ENCODE data around the gene SLC25A19.
"Not testable (repeated sequence)": the region's sequence is repeated elsewhere in the genome, so short reads cannot be mapped to it uniquely, and the experiment has no call there.

The SLC25A19 gene

DNA sequence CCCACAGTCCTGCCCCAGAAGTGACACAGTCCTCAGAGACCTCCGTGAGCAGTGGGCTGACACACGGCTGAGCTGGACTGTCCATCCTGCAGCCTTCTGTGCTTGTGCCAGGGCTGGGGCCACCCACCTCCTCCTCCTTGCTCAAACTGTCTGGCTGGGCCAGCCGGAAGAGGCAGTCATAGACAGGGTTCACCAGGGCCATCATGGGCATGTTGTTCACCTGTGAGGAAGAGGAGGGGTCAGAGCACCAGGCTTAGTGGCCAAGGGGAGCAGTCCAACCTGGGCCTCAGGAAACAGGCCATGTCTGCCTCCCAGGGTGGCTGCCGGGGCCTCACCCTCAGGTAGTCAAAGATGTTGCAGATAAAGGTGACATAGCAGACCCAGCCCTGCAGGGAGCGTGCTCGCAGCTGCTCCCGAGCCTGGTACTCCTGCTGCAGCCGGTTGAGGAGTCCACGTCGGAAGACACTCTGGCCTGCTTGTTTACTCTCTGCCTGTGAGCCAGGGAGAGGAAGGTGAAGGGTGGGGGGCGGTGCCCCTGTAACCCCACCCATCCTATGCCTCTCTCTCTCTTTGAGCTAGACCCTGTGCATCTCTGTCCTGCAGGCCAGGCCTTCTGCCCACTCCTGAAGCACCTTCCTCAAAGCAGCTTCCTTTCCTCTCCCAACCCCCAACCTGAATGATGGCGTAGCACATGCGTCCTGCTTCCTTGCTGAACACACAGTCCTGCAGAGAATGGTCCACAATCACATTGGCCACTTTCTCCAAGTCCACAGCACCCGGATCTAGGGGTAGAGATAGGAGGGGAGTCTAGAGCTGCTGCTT lies 21.6 kb downstream of the SLC25A19 start:
- DNase-seq (ENCODE audit: low read depth in 2 of 2): no peak

DNA sequence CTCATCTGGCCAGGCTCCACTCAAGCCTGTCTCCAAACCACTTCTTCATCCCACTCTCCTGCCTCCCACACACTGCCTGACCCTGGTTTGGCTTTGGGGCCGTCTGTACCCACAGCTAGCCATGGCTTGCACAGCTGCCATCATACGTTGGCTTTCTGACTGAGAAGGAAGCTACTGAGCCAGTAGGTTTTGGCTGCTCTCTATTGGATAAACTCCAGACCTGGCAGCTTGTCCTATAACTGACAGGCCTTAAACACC lies 22.2 kb downstream of the SLC25A19 start:
- no peak for DNase-seq (ENCODE audit: low read depth in 2 of 2)

DNA sequence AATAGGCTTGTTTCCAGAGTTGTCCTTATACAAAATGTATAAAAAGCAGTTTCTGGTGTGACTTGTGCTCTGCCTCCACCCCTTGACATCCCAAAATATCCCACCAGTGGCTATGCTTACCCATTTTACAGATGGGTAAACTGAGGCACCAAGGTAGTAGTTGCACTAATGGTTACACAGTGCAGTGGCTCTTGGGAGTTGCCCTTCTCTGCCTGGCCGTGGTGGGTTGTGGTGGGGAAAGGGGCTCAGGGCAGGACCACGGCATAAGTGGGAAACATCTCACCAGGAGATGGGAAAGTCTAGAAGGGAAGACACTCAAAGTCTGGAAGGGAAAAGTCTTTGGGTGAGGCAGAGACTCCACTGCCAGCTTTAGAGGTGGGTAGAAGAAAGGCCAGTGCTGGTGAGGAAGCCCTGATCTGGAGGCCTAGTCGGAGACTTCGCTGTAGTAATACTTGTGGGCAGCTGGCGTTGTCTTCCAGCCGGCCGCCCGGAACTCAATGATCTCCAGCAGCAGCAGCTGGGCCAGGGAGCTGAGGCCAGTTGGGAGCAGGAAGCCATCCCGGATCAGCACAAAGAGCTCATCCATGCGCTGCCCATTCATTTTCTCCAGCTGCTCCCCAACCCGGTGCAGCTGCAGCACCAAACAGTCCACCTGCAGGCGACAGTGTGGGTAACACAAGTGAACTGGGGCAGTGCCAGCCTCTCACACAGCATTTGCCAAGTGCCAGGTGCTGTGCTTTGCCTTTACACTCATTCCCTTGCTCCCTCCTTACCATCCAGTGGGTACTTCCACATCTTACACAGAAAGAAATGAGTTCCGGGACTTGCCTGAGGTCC lies 22.7 kb downstream of the SLC25A19 start:
- DNase-seq (ENCODE audit: low read depth in 2 of 2): no peak

- DNase-seq (ENCODE audit: low read depth in 2 of 2): no peak
These were observed 23.5 kb downstream of the SLC25A19 start for GRCh38 chr17:75265614-75266315.

- DNase-seq (ENCODE audit: low read depth in 2 of 2): no peak
These were observed 26.2 kb downstream of the SLC25A19 start for GRCh38 chr17:75263055-75263454.

DNA sequence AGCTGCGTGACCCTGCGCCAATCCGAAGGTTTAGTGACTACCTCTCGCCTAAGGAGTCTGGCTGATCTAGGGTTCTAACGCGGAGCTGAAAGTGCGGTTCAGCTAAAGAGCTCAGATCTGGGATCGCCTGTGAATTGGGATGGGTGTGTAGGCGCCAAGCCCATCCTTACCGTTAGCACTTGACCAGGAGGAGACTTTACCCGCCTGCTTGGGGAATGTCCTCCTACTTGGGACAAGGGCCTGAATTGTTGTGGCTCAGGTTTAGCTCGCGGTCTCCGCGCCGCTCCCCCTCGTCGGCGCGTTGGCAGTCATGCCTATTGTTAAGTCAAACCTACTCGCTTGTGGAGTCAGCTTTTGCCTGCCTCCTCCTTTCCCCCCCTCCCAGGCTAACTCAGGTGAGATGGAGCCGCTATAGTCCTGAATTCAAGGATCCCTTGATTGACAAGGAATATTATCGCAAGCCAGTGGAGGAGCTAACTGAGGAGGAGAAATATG lies 27.1 kb downstream of the SLC25A19 start:
- no peak for DNase-seq (ENCODE audit: low read depth in 2 of 2)

GRCh38 chr17:75261336-75262111 lies 27.7 kb downstream of the SLC25A19 start, which contains the start of the genes GGA3 and MRPS7:
TSS of gene GGA3 (minus strand) at chr17:75261606. CDS start at chr17:75261587, 19 bp downstream.
TSS of gene MRPS7 (plus strand) at chr17:75261879. CDS start at chr17:75261901, 22 bp downstream.
- DNase-seq (ENCODE audit: low read depth in 2 of 2): peak; percentile 84 to 90

GRCh38 chr17:75260641-75261335 lies 28.4 kb downstream of the SLC25A19 start:
- DNase-seq (ENCODE audit: low read depth in 2 of 2): no peak

DNA sequence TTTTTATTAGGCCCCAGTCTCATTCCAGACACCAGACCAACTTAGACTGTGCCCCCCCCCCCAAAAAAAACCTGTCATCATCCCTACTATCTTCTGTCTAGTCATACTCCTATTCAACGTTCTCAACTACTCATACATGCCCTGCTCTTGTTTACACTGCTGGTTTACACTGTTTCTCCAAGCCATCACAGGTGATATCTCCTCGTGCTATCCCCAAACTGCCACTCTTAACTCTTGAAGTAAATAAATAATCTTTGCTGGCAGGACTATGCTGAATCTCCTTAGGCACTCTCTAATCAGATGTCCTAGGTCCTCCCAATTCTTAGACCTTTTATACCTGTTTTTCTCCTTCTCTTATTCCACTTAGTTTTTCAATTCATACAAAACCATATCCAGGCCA lies 32.0 kb downstream of the SLC25A19 start:
- not testable (repeated sequence) for DNase-seq (ENCODE audit: low read depth in 2 of 2)

GRCh38 chr17:75255954-75256698 lies 33.1 kb downstream of the SLC25A19 start:
- DNase-seq (ENCODE audit: low read depth in 2 of 2): not testable (repeated sequence)

GRCh38 chr17:75252039-75252816 lies 37.0 kb downstream of the SLC25A19 start:
- no peak for DNase-seq (ENCODE audit: low read depth in 2 of 2)

DNA sequence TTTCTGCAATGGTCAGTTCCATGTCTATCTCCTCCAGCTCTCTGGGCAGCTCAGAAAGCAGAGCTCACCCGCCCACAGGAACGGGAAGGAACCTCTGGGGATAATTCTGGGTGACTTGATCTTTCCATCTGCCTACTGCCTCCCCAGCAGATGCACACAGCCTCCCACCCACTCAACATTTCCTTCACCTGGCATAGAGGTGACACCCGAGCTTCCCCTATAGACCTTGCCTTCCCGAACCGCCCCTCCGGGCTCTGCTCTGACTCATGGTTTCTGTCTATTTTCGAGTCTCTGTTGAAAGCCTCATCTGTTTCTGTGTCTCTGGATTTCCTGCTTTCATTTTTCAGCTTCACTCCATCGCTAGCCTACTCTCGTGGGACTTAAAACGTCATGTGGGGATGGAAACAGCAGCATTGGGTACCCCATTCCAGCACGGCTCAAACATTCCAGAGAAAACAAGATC lies 39.2 kb downstream of the SLC25A19 start:
- DNase-seq (ENCODE audit: low read depth in 2 of 2): peak; percentile 46 to 49

GRCh38 chr17:75249564-75249963 lies 39.7 kb downstream of the SLC25A19 start:
- DNase-seq (ENCODE audit: low read depth in 2 of 2): no peak

DNA sequence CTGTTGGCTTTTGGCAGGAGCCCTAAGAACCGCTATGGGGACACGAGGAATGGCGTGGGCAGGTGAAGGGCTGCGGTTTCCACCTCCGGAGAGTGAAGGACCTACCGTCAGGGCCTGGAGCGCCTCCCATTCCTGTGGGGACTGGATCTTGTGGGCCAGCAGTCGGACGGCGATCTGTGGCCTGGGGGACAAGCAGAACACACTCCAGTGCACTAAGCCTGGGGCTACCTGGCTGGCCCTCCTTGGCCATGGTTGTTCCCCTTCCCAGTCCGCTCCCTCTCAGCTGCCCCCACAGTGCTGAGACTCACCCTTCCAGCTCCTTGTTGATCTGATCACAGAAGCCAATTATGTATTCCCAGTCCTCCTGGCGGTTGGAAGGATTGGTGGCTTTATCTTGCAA lies 42.8 kb downstream of the SLC25A19 start:
- DNase-seq (ENCODE audit: low read depth in 2 of 2): no peak

GRCh38 chr17:75245011-75245410 lies 44.2 kb downstream of the SLC25A19 start:
- DNase-seq (ENCODE audit: low read depth in 2 of 2): no peak

DNA sequence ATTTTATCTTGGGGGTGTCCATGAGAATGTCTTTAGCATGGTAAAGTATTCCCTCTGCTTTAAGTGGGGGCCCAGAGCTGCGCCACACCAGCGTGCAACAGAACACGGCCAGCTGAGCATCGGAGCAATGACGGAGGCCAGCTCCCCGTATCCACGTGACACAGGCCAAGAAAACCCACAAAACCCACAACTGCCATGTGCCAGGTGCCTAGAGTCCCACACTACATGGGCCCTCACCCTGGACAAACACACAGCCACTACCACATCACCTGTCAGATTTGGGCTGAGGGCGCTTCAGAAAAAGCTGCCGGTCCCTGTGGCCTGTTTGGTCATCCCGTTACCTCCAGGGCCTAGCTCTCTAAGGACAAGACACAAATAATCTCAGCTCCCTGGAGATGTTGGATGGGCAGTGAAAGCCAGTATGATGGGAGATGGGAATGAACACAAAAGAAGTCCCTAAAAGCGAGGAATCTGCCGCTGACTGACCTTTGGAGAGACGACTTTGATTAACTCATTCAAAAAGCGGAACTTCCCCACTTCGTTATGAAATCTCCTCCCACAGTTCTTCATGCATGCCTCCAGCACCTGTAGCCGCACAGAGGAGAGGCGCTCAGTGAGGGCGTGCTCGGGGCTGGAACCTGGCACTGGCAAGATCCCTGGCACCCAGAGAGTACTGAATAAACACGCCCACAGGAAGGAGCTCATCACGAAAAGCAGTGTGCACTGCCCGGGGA lies 44.9 kb downstream of the SLC25A19 start:
- no peak for DNase-seq (ENCODE audit: low read depth in 2 of 2)

DNA sequence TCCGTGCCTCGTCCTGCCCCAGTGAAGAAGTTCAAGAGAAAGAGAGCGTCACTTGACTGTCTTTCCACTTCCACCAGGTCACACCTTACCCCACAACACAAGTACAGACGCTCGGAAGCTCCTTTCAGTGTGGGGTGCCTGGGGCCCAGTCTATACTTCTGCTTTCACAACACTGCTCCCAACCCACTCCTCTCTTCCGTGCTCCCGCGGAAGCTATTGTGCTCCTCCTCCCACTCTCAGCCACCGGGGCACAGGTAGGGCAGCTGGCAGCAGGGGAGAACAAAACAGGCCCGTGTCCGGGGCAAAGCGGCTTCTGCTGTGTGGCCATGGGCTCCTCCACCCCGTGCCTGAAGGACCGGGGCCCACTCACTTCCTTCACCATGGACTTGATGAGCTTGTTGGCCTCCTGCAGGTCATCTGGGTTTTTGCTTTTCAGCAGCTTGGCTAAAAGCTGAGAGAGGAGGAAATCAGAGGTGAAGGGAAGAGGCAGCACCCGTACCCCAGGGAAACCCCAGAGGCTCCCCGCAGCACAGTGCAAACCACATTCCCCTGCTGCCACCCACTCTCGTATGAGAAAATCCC lies 46.7 kb downstream of the SLC25A19 start:
- DNase-seq (ENCODE audit: low read depth in 2 of 2): no peak

DNA sequence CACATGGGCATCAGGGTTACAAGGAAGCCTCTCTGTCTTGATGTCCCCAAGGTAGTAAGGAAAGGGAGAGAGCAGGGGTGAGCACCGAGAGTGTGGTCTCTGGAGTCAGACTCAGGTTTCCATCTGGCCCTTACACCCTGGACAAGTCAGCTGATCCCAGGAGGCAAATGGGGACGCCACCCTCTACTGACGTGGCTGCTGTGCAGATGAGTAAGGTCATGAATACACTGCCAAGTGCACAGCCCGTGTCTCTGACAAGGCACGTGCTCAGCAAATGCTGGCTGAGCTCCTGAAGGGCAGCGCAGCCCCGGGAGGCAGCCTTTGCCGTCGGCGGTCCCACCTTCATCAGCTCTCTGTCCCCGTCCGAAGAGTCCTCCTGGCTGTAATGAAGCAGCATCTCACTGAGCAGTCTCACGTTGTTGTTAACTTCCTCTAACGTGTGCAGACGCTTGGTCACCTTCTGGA lies 47.2 kb downstream of the SLC25A19 start:
- DNase-seq (ENCODE audit: low read depth in 2 of 2): no peak

Data from stimulated activated CD8-positive, alpha-beta memory T cell treated with anti-CD3 and anti-CD28 coated beads, Interleukin-7, amount 100 ng/mL, for 1 hour (primary cell).